Umbilical cord (tissue), 2 donors: Measurements from ENCODE around the gene LPAR2. TPM values are rescaled to one million over a fixed set of nuclear protein-coding genes. Genes with fewer than 3 reads are reported as not detected.

Source experiments
- DNase-seq: peaks from one replicate; pipeline ENCODE4 v3.0.0-alpha.2; 2015; ENCODE audit warnings: low spot score
- total RNA-seq: library from RNA; depleted of rRNA; stranded (reverse); fragments of >200 nt; gene quantifications from one replicate; pipeline ENCODE4 v1.2.3, GENCODE V29; 2014; ENCODE audit warnings: low replicate concordance; ENCODE audit not compliant: insufficient read depth

The LPAR2 gene
- total RNA-seq, 1 donor from 2014 or later, result 0.48 TPM

DNA sequence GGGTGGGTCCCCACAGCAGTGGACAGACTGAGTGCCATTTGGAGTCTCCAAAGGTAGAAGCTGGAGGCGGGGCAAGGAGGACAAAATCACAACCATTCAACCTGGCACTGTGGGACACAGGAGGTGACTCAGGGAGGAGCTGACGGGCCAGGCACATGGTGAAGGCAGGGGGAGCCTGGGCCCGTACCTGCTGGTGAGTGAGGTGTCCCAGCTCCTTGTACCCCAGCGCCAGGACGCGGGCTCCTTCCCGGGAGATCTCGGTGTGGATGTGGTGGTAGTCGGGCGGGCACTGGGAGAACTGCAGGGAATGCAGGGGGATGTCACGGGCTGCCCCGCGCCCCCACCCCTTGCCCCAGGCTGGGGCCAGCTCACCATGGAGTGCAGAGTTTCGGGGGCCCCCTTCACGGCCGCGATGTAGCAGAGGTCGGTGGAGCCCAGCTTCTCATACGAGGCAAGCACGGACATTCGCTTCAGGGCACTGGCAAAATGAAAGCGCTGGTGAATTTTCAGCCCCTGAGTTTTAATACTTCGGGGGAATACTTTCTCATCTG is 25.7 kb upstream of the LPAR2 start:
- no peak for DNase-seq

- DNase-seq, result no peak
Observed at GRCh38 chr19:19652482-19653295, 24.7 kb upstream of the LPAR2 start.

GRCh38 chr19:19651076-19651475 is 23.1 kb upstream of the LPAR2 start:
- DNase-seq, result no peak

GRCh38 chr19:19650331-19650730 is 22.3 kb upstream of the LPAR2 start:
- DNase-seq, result no peak

DNA sequence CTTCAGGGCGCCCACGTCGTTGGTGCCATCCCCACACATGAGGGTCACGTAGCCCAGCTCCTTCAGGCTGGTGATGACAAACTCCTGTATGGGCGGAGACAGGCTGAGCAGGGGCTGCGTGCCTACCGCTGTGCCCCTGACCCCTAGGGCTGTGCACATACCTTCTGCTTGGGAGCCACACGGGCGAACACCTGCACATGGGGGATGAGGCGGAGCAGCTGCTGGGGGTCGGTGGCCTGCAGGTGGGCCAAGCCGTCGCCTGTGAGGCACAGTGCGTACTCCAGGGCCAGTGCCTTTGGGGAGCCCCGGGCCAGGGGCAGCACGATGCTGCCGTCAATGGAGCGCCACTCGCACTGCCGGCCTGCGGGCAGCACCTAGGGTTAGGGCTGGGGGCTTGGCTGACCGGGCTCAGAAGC is 21.6 kb upstream of the LPAR2 start:
- no peak for DNase-seq

- no peak for DNase-seq
Observed at GRCh38 chr19:19649155-19649554, 21.1 kb upstream of the LPAR2 start.

GRCh38 chr19:19647037-19647835 is 19.2 kb upstream of the LPAR2 start:
- DNase-seq, result no peak

DNA sequence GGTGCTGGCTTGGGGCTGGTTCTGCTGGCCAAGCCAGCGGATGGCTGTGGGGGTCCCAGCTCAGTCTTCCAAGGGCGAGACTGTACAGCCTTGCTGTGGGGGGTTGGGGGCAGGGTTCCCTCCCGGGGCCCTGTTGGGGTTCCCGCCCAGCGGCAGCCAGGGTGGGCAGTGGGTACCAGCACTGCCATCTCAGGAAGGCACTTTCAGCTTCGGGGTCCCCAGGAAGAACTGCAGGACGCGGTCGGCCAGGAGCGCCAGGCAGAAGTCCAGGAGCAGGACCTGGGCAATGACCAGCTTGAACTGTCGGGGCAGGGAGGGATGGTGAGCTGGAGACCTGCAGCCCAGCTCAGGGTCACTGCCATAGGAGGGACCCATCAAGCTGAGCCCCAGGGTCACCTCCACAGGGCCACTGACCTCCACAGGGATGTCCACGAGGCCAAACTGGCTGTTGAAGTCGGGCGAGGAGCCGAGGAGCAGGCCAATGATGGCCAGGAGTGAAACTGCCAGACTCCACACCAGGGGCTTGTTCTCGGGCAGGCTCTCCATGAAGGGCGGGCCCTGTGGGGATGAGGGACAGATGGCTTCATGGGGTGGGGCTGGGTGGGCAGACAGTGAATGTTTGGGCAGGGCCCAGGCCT is 17.3 kb upstream of the LPAR2 start:
- DNase-seq, result no peak

GRCh38 chr19:19644054-19644388 is 16.0 kb upstream of the LPAR2 start:
- DNase-seq, result no peak

DNA sequence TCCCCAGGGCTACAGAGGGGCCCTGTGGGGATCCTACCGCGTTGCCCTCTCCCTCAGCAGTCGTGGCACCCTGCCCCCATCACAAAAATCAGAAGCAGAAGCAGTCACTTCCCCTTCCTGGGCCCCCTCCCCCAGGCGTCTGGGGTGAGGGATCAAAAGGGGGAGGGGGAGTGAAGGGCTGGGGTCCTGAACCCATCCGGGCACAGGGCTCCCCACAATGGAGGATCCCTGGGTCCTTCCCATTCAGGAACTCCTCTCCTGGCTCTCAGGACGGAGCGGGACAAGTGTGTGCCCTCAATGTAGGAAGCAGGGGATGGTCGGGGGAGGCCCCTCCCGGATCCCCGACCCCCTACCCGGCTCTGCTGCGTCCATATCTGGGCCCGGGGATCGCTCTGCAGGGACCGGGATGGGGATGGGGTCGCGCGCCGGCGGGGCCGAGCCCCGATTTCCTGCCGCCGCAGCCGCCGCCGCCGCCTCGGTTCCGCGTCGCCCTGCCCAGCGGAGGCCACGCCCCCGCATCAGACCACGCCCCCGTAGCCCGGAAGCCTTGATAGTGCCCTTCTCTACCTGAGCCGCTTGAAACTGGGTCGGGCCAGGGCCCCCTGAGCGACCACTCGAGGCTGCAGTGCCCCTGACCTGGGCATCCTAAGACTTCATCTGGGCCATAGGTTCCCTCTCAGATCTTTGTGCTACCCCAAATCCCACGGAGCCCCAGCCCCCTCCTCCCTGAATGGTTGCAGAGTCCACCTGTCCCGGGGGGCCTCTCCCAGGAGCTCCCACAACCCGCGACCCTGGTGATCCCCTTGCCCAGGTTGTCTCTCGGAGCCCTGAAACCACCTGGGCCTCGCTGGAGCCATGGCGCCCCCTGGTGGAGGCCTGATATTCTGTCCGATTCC is 15.4 kb upstream of the LPAR2 start, which contains the start of gene GMIP:
Gene GMIP, minus strand, starts transcription at position 500 of the 896 bp plus-strand sequence. Its CDS starts 128 bp downstream, at position 372.
- peak; percentile 67 for DNase-seq

DNA sequence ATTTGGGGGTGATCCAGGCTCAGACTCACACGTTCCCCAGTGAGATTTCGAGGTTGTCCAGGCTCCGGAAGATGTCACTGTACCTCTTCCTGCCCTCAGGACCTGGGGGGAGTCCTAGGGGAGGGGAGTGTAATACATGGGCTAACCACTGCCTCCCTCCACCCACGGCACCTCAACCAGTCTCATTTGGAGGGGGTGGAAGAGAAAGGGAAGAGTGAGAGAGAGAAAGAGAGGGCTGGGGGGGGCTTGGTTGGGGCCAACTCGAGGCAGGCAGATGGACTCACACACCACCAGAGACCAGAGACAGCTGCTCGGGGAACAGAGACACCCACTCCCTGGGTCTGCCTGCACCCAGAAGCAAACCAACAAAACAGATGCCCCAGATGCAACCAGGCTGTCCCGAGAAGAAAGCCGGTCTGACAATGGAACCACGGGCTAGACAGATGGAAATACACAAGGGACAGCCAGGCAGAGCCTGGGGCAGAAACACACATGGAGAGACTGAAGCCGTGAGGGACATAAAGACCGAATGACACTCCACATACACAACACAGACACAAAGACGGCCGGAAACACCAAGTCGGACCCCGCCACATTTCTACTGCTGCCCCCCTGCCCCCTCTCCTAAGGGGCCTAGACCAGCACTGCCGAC is 14.6 kb upstream of the LPAR2 start:
- DNase-seq, result no peak

DNA sequence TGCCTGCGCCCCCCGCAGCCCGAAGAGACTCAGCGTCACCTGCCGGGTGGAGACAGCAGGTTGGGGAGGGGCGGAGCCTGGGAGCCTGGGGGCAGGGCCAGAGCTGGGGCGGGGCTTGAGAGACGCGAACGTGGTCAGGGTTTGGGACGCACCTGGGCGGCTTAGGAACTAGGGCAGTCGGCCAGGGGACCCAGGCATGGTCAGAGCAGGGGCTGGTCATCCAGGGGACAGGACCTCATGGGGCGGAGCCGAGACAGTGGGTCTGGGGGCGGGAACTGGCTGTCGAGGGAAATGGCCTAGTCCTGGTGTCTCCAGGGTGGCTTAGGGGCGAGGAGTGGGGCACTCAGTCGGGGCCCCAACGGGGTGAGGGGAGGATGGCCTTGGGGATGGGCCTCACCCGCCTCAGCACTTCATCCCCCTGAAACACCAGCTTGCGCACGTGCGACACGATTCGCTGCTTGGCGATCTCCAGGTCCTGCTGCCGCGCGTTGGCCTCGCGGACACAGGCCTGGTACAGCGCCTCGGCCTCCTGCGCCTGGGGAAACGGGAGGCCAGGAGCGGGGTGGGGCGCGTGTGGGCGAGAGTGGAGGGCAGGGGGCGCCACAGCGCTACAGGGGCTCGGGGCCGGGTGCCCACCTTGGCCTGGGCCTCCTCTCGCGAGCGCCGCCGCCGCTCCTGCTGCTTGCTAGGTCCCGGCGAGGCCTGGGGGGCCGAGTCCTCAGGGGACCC is 9.7 kb upstream of the LPAR2 start:
- DNase-seq, result no peak

DNA sequence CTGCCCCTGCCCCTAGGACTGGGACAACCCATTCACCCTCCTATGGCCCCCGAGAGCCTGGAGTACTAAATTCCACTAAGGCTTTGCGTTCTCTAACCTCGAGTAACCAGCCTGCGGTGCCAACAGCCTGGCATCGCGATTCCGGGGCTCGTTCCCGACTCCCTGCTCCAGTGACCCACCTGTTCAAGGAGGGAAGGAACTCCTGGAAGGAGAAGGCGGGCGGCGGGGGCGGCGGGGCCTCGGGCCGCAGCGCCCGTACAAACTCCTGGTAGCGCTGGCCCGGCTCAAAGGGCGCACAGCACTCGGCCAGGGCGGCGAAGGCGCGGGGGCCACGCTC is 9.1 kb upstream of the LPAR2 start:
- no peak for DNase-seq

DNA sequence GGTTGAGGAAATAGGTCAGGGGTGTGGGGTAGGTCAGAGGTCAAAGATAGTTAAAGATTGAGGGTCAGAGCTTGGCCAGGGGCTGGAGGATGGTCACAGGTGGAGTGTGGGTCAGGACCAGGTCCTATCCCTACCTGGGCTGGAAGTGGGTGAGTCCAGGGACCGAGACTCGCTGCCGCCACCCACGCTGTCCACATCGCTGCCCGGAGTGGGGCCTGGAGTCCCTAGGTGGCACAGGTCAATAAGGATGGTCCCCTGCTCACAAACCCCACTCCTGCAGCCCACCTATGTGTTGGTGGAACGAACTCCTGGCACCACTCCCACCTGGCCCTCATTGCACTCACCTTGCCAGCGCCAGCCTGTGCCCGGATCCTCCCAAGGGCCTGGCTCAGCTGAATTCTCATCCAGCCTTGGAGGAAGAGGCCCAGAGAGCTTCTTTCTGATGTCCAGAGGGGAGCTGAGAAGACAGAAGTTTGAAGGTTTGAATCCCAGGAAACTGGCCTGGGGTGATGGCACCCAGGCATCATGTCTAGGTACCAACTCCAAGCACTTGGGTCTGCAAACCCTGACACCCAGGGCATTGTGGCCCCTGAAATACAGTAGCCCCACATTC is 8.7 kb upstream of the LPAR2 start:
- DNase-seq, result no peak

DNA sequence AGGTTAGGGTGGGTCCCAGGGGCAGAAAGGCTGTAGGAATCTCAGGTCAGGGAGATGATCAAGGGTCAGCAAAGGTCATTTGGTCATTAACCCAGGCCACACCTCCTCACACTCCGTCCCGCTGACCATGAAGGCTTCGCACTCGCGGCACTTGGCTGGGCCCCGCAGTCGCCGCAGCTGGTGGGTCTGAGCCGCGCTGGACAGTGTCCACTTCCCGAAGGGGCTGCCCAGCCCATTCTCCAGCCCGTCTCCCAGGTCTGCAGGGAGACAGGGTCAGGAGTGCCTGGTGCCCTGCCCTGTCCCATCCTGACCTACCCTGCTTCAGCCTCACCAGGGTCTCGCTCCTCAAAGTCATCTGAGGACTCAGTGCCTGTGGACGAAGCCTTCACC is 7.3 kb upstream of the LPAR2 start:
- DNase-seq, result no peak

GRCh38 chr19:19634516-19635312 is 6.7 kb upstream of the LPAR2 start:
- no peak for DNase-seq

- DNase-seq, result no peak
Observed at GRCh38 chr19:19633711-19634515, 5.9 kb upstream of the LPAR2 start.

DNA sequence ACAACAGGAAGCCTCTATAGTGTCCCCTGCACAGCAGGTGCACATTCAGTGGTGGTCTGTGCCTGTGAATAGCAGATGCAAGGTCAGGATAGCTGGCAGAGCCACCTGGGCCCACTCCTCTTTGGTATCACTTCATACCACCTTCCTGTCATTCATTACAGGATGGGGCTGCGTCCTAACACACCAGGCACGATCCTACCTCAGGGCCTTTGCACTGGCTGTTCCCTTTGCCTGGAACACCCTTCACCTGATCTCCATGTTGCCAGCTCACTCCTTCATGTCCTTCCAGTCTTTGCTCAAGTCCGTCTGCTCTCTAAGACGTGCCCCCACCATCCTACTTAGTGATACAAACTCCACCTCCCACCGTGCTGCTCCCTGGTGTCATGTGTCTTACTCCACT is 4.6 kb upstream of the LPAR2 start:
- DNase-seq, result no peak
